ENCODE measurements around the gene LIPT1.
A peak's percentile ranks its signal among the peaks of the same experiment; 100 is the strongest.
"Not testable (repeated sequence)": the region's sequence is repeated elsewhere in the genome, so short reads cannot be mapped to it uniquely, and the experiment has no call there.

The LIPT1 gene

DNA sequence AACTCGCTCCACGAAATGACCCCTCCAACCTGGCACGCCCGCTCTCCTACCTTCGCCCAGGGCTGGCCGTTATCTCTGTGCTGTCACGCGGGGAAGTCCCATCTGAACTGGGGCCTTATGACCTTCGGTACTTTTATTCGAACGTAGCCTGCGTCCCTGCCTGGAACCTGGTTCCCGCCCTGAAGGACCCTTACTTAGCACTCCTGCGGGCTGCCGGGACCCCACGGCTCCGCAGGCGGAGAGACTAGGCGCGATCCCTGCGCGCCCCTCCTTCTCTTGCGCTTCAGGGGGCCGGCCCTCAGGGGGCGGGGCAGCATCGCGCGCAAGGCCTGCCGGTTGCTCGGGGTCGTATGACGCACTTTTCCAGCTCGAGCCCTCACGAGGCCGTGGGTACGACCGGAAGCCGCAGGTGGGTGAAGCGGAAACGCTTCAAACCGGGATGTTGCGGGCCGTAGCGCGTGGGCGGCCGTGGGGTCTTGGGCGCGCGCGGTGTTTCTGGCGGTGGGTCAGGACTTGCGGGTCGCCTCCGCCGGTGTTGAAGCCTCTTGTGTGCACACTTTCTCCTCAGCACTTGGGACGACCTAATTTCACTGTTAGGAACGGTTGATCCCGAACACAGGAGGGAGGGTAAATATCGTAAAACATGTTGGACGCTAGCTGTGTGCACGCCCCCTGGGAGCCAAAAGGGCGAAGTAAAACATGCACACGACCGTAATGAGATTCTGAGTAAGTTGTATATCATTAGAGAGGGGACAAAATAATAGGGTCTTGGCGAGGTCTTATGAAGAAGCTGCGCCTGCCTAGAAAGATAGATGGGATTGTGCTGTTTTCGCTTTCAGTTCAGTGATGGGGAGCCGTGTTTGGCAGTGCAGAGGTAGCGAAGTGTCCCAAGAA is at the start of gene LIPT1, which contains the start of gene TSGA10:
Gene LIPT1, plus strand, starts transcription at position 325 of the 894 bp plus-strand sequence. CDS start 6,991 bp downstream, outside the sequence.
Gene TSGA10, minus strand, starts transcription at position 300 of the 894 bp plus-strand sequence. CDS start 45,503 bp downstream, outside the sequence.
- peak; percentile 56 for DNase-seq (ENCODE audit: low read depth)
- peak; percentile 28; the same call in 1 of the 2 replicates for TF ChIP-seq CTCF (IDR thresholded peaks at IDR 0.05; ENCODE audit: control insufficient read depth, extremely low read depth, insufficient read depth)
- H3K4me3 ChIP-seq (ENCODE audit: low read depth, low read length), result peak within 1 kb of the TSS; percentile 70

DNA sequence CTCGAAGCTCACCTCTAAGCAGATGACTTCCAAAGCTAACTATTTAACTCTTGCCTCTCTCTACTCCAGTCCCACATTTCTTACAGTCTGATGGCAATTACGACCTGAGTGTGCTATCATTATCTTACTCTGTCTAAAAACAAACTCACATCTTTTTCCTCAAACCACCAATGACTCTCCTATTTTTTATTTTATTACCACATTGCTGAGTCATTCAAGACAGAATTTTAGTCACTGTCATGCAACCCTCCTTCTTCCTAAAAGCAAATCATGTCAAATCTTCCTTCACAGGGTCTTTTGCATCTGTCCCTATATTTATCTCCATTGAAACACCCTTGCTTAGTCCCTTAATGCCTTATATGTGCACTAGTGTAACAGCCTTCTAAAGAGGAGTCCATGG is 47.9 kb upstream of the LIPT1 start:
- TF ChIP-seq CTCF (IDR thresholded peaks at IDR 0.05; ENCODE audit: control insufficient read depth, extremely low read depth, insufficient read depth), result no peak
- no peak overlapping the region for H3K4me3 ChIP-seq (ENCODE audit: low read depth, low read length)
- DNase-seq (ENCODE audit: low read depth), result no peak

- DNase-seq (ENCODE audit: low read depth), result no peak
- H3K4me3 ChIP-seq (ENCODE audit: low read depth, low read length), result no peak overlapping the region
- no peak for TF ChIP-seq CTCF (IDR thresholded peaks at IDR 0.05; ENCODE audit: control insufficient read depth, extremely low read depth, insufficient read depth)
Measured at GRCh38 chr2:99111236-99111635, 43.5 kb upstream of the LIPT1 start.

DNA sequence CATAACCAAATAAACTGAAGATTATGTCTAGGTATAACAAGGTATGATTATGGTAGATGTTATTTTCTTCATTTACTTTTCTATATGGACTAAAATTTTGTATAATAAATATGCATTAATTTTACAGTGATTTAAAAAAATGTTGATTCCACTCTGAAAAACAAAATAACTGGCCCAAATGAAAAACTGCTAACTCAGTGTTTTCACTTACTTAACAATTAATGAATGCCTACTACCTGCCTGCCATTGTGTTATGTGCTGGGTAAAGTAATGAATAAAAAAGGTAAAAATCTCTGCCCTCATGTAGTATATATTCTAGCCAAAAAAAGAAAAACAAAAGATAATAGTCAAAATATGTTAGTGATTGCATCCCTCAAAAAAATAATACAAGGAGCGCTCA is 42.8 kb upstream of the LIPT1 start:
- DNase-seq (ENCODE audit: low read depth), result no peak
- no peak overlapping the region for H3K4me3 ChIP-seq (ENCODE audit: low read depth, low read length)
- no peak for TF ChIP-seq CTCF (IDR thresholded peaks at IDR 0.05; ENCODE audit: control insufficient read depth, extremely low read depth, insufficient read depth)

DNA sequence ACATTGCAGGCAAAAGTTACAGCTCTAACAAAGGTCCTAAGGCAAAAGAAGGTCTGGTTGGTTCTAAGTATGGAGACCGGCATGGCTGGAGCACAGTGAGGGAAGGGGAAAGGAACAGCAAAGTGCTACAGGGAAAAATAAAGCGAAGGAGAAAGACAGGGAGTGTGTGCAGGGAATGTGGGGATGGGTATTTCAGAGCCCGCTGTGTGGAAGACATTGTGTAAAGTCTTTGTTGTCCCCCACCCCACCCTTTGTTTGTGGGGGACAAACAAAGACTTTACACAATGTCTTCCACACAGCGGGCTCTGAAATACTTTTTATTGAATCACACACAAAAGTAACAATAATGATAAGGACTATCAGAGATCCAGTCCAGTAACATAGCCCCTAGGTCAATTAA is 42.1 kb upstream of the LIPT1 start:
- DNase-seq (ENCODE audit: low read depth), result no peak
- TF ChIP-seq CTCF (IDR thresholded peaks at IDR 0.05; ENCODE audit: control insufficient read depth, extremely low read depth, insufficient read depth), result no peak

DNA sequence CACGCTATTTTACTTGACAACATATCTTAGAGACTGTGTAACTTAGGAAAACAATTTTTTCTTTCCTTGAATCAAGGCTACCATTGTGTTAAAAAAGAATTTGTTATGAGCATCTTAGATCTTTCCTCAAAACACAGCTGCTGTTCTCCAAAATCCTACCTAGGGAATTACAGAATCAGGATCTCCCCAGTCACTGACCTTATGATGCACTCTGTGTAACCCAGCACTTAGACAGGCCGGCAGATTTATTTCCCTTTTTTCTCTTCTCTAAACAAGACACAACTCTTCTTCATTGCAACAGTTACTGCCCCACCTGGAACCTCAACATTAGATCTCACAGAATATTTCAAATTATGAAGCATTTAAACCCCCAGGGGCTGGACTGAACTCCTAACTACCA is 26.8 kb upstream of the LIPT1 start:
- no peak overlapping the region for H3K4me3 ChIP-seq (ENCODE audit: low read depth, low read length)
- no peak for TF ChIP-seq CTCF (IDR thresholded peaks at IDR 0.05; ENCODE audit: control insufficient read depth, extremely low read depth, insufficient read depth)
- no peak for DNase-seq (ENCODE audit: low read depth)

More for the DNA sequence above, 42.1 kb upstream of the LIPT1 start:
- H3K4me3 ChIP-seq (ENCODE audit: low read depth, low read length), result no peak overlapping the region

DNA sequence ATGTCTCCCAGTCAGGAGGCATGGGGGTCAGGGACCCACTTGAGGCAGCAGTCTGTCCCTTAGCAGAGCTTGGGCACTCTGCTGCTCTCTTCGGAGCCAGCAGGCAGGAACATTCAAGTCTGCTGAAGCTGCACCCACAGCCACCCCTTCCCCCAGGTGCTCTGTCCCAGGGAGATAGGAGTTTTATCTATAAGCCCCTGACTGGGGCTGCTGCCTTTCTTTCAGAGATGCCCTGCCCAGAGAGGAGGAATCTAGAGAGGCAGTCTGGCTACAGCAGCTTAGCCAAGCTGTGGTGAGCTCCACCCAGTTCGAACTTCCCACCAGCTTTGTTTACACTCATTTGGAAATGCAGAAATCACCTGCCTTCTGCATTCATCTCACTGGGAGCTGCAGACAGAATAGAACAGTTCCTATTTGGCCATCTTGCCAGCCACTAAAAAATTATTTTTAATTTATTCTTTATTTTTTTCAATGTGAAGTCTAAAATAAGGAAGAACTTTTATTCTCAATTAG is 19.7 kb upstream of the LIPT1 start:
- not testable (repeated sequence) for DNase-seq (ENCODE audit: low read depth); H3K4me3 ChIP-seq (ENCODE audit: low read depth, low read length)
